HepG2 (cell line): ENCODE measurements around the gene ABCC1. TPM values are rescaled to one million over a fixed set of nuclear protein-coding genes. Genes with fewer than 3 reads are reported as not detected.

ENCODE experiments used
- ARNTL ChIP-seq: sonication (generic); formaldehyde crosslinking; IDR thresholded peaks from 2 replicates; pipeline ENCODE4 v1.4.0; 2020; ENCODE audit warnings: mild to moderate bottlenecking, missing genetic modification reagents
- ATF3 ChIP-seq: sonication (generic); formaldehyde crosslinking; IDR thresholded peaks from 2 replicates; pipeline ENCODE4 v1.4.0; 2020; ENCODE audit warnings: missing genetic modification reagents
- ATF7 ChIP-seq, 2 experiments: fragments of 450-650 bp in 1 of 2; sonication (generic) in 1 of 2; formaldehyde crosslinking in 1 of 2; IDR thresholded peaks; 2 replicates each; pipeline versions ENCODE4 v1.4.0 to v1.6.1; 2016 to 2020; ENCODE audit warnings: antibody characterized with exemption in 1 of 2, mild to moderate bottlenecking in 1 of 2, missing genetic modification reagents in 1 of 2
- BORCS8-MEF2B ChIP-seq: sonication (generic); formaldehyde crosslinking; IDR thresholded peaks from 2 replicates; pipeline ENCODE4 v1.8.0; 2022; ENCODE audit warnings: mild to moderate bottlenecking, missing genetic modification reagents
- E2F1 ChIP-seq: sonication (generic); formaldehyde crosslinking; IDR thresholded peaks from 2 replicates; pipeline ENCODE4 v1.5.0; 2020; ENCODE audit warnings: missing genetic modification reagents
- HMGXB3 ChIP-seq: sonication (generic); formaldehyde crosslinking; IDR thresholded peaks from 2 replicates; pipeline ENCODE4 v1.4.0; 2020; ENCODE audit warnings: missing genetic modification reagents, borderline replicate concordance
- ISL2 ChIP-seq: sonication (generic); formaldehyde crosslinking; IDR thresholded peaks from 2 replicates; pipeline ENCODE4 v1.5.0; 2020; ENCODE audit warnings: missing genetic modification reagents
- MLXIP ChIP-seq: sonication (generic); formaldehyde crosslinking; IDR thresholded peaks from 2 replicates; pipeline ENCODE4 v1.9.0; 2021; ENCODE audit warnings: missing genetic modification reagents, borderline replicate concordance
- RAD21 ChIP-seq: fragments of 450-650 bp; formaldehyde crosslinking; IDR thresholded peaks from 2 replicates; pipeline ENCODE4 v1.5.0; 2020; ENCODE audit warnings: mild to moderate bottlenecking
- SMARCC2 ChIP-seq: fragments of 450-650 bp; IDR thresholded peaks from 2 replicates; pipeline ENCODE4 v1.6.1; 2017; ENCODE audit warnings: antibody characterized with exemption, mild to moderate bottlenecking
- ZBTB10 ChIP-seq: sonication (generic); formaldehyde crosslinking; IDR thresholded peaks from 2 replicates; pipeline ENCODE4 v1.4.0; 2020; ENCODE audit warnings: missing genetic modification reagents, borderline replicate concordance
- ZBTB37 ChIP-seq: sonication (generic); formaldehyde crosslinking; IDR thresholded peaks from 2 replicates; pipeline ENCODE4 v1.4.0; 2020; ENCODE audit warnings: mild to moderate bottlenecking, missing genetic modification reagents
- ZNF383 ChIP-seq: sonication (generic); formaldehyde crosslinking; IDR thresholded peaks from 2 replicates; pipeline ENCODE4 v1.4.0; 2020; ENCODE audit warnings: missing genetic modification reagents, mild to moderate bottlenecking, borderline replicate concordance
- ZNF572 ChIP-seq: sonication (generic); formaldehyde crosslinking; IDR thresholded peaks from 2 replicates; pipeline ENCODE4 v1.5.1; 2020; ENCODE audit warnings: mild to moderate bottlenecking, missing genetic modification reagents
- polyA plus RNA-seq, 8 experiments: library from polyadenylated mRNA; depleted of rRNA in 3 of 8; stranded (reverse) in 7 of 8; unstranded in 1 of 8; fragments of >200 nt; fragmentation: Illumina TruSeq in 4 of 8; extraction: Trizol in 4 of 8; gene quantifications; 2 replicates each; pipeline versions ENCODE4 v1.2.1 to v1.2.3, GENCODE V29; 2011 to 2016; ENCODE audit warnings: low read depth in 4 of 8, missing spikeins in 1 of 8, mixed read lengths in 1 of 8; ENCODE audit not compliant: insufficient read depth in 1 of 8
- total RNA-seq, 5 experiments: library from RNA; depleted of rRNA; stranded (reverse); fragments of >200 nt; fragmentation: Illumina TruSeq; extraction: Trizol; gene quantifications; 2 replicates each; pipeline ENCODE4 v1.2.3, GENCODE V29; 2016; ENCODE audit warnings: low read depth in 1 of 5

The ABCC1 gene
- total and polyA plus RNA-seq, 2 of the 13 experiments (the other 11 are each of a cell fraction or from before 2014, with no cell fraction given): 13.0 to 30.6 TPM

GRCh38 chr16:16021988-16022682, 72.7 kb downstream of the ABCC1 start (continued):
- peak; percentile 77 for TF ChIP-seq ATF3 (CRISPR knock-in tag)
- TF ChIP-seq ATF7 (IDR thresholded peaks at IDR 0.05): no peak
- no peak for TF ChIP-seq ATF7 (CRISPR knock-in tag; IDR thresholded peaks at IDR 0.05)
- TF ChIP-seq ZBTB10 (CRISPR knock-in tag): no peak
- TF ChIP-seq BORCS8-MEF2B: no peak
- TF ChIP-seq MLXIP (CRISPR knock-in tag): no peak
- TF ChIP-seq ARNTL: no peak
- no peak for TF ChIP-seq ZNF383 (CRISPR knock-in tag)
- no peak for TF ChIP-seq ZNF572 (CRISPR knock-in tag)
- no peak for TF ChIP-seq ISL2 (CRISPR knock-in tag)
- TF ChIP-seq HMGXB3 (CRISPR knock-in tag): peak; percentile 74; the same call in 1 of the 2 replicates
- TF ChIP-seq SMARCC2: no peak
- TF ChIP-seq ZBTB37 (CRISPR knock-in tag): no peak
- TF ChIP-seq RAD21: peak; percentile 35; the same call in 1 of the 2 replicates
- no peak for TF ChIP-seq E2F1
